GM21423 (cell line): ENCODE measurements around the gene GADL1.

Source experiments
- ATAC-seq: cut with Tn5 transposase; IDR thresholded peaks from one replicate; pipeline ENCODE4 v1.9.1; 2021; ENCODE audit warnings: mild to moderate bottlenecking, moderate library complexity; ENCODE audit not compliant: unreplicated experiment

The GADL1 gene

DNA sequence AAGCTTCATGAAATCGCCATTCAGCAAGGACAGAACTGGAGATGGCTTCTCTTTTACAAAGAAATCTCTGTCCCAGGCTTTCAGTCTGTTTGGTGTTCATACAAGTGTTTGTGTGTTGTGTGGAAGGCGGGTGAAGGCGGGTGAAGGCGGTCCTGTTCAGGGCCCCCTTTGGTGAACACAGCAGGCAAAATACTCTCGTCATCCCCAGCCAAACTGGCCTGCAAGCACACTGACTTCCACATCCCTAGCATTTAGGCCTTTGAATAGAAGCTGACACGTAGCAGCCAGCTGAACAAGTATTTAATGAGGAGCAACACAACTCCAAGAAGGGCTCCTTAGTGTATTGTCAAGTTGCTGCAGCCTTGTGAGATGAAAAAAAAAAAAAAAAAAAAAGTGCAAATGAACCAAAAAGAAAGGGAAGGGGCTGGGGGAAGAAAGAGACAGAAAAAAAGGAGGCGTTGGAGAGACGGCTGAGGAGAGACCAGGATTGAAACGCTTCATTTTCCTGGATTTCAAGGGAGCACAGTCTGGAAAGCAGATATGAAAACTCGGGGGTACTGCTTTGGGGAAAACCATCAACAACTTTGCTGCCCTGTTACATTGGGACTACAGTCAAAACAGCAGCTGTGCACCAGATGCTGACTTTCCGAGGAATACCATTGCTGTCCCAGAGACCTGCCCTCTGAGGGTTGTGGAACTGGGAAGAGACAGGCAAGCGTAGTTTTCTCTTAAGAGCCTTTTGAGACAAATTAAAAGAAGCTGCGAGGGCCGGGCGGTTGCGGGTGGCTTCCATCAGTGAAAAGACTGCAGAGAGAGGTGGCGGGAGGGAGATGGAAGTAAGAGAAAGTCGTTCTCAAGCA, 213.4 kb downstream of the GADL1 start:
- no peak for ATAC-seq

DNA sequence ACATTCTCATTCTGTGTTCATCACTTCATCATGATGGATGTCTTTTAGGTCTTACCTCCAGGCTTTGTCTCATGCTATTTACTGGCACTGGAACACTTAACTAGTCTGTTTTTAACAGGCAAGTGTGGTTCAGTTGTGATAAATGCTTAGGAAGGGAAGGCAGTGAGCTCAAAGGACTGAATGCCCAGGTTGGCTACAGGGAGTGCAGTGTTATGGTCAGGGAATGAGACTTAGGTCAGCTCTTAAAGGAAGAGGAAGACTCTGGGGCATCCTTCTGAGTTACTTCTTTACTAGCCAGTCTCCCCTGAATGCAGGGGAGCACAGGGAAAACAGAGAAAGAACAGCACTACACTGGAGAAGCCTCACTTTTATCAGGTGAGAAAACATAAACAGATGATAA, 215.4 kb downstream of the GADL1 start:
- ATAC-seq: no peak

DNA sequence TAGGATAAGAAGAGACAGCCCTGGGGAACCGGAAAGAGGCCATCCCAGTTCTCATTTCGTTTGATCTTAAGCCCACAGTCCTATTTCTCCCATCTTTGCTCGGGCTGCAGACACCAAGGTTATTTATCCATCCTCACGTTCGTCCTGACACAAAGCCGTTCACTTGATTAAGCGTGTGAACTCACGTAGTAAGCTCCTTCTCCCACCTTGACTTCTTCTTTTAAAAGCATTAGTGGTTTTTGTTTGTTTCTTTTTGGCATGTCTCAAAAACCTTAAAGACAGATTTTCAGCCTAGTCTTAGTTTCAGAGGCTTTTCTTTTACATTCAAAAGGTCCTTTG, 217.1 kb downstream of the GADL1 start:
- ATAC-seq: no peak

DNA sequence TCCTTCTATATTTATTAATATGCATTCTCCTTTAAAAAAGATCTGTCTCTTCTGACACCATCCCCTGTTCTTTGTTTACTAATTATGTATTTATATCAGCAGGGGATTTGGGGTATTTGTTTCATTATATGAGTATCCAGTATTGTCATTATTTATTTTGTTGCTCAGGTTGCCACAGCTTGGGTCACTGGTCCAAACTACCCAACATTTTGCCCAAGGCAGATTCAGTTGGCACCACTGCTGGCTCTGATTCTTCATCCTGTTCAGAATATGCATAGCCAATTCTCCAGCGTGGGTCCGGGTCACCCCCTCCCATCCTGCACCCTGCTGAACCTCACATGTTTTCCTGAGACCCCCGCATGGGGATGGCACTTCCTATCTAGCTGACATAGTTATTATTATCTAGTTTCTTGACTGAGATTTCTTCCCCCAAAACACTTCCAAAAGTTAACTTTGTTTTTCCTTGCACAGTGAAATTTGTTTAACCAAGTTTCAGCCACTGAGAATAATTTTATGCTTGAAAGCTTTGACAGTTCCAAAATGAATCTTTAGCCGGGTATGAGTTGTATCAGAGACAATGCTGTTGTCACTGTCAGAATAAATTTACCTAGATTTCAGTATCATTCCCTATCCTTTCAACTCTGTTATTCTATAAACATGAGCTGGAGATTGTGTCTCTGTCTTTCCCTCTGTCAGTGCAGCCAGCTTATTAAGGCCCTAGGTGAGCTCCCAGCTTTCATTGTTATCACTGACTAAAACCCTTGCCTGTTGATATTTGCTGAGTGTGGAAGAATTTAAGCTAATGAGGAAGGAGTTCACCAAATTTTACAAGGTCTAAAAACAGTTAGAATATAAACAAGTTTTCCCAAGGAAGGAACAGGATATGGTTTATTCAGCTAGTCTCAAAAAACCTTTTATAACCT, 217.8 kb downstream of the GADL1 start:
- no peak for ATAC-seq
